Left ventricle myocardium inferior (tissue), 1 donor: ENCODE measurements around the gene WSCD2. TPM values are rescaled to one million over a fixed set of nuclear protein-coding genes. Genes with fewer than 3 reads are reported as not detected.

ENCODE experiments used
- DNase-seq: peaks from one replicate; pipeline ENCODE4 v3.0.0-alpha.2; 2020
- H3K27ac ChIP-seq: fragments of 200-600 bp; replicated peaks from 2 replicates; pipeline ENCODE4 v1.8.0; 2021
- H3K27me3 ChIP-seq: fragments of 200-600 bp; 2 replicates; pipeline ENCODE4 v1.8.0; 2021; ENCODE audit warnings: low read depth
- H3K36me3 ChIP-seq: fragments of 200-600 bp; 2 replicates; pipeline ENCODE4 v1.8.0; 2021
- H3K4me1 ChIP-seq: fragments of 200-600 bp; 2 replicates; pipeline ENCODE4 v1.8.0; 2021
- H3K4me3 ChIP-seq: fragments of 200-600 bp; 2 replicates; pipeline ENCODE4 v1.8.0; 2021; ENCODE audit warnings: mild to moderate bottlenecking, moderate library complexity
- H3K9me3 ChIP-seq: fragments of 200-600 bp; replicated peaks from 2 replicates; pipeline ENCODE4 v1.8.0; 2021
- intact Hi-C: fragments of 100-400 bp; cut with micrococcal nuclease; formaldehyde crosslinking; loops from one replicate; pipeline ENCODE4 v1.11.0; 2022
- total RNA-seq: library from RNA; stranded (reverse); fragmentation: NEBNext Ultra II Directional; extraction: Animal tissue kit (Norgen Biotek cat#: 25700); gene quantifications from one replicate; pipeline ENCODE4 v1.2.1, GENCODE V29; 2021
- TF ChIP-seq, protein P1 (sequence below): fragments of 200-600 bp; IDR thresholded peaks from 2 replicates; pipeline ENCODE4 v1.8.0; 2021; ENCODE audit warnings: antibody characterized with exemption, mild to moderate bottlenecking, borderline replicate concordance
- donor health status: DM: no; HTN: yes; CAD: no; lungs with severe emphysema.

The WSCD2 gene
- total RNA-seq, 1 donor from 2014 or later, result 0.14 TPM

DNA sequence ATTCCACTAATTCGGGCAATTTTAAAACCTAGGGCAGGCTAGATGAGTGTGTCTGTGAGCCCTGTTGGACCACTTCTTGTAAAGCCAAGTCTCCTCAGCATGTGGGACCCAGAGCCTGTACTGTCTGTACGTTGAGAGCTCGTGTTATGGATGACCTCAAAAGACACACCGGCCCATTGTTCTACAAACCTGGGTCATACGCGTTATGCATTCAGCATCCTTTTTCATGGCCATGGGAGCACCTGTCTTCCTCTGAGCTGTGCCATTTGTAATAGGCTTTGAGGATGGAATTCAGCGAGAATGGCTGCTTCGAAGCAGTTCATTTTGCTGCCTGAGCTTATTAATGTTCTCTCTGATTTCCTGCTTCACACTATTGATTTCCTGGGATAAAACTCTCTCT lies 15.0 kb downstream of the WSCD2 start:
- Histone ChIP-seq H3K27ac (no peak overlapping the region), H3K4me3 (no peak overlapping the region), H3K36me3 (no peaks in the 10 kb centered on the region), H3K27me3 (peaks cover 12% of the 10 kb centered on the region), H3K9me3 (no peaks in the 10 kb centered on the region), H3K4me1 (peaks cover 15% of the 10 kb centered on the region)
- DNase-seq, result no peak
- intact Hi-C loops, result no loop called here
- TF ChIP-seq, protein P1, sequence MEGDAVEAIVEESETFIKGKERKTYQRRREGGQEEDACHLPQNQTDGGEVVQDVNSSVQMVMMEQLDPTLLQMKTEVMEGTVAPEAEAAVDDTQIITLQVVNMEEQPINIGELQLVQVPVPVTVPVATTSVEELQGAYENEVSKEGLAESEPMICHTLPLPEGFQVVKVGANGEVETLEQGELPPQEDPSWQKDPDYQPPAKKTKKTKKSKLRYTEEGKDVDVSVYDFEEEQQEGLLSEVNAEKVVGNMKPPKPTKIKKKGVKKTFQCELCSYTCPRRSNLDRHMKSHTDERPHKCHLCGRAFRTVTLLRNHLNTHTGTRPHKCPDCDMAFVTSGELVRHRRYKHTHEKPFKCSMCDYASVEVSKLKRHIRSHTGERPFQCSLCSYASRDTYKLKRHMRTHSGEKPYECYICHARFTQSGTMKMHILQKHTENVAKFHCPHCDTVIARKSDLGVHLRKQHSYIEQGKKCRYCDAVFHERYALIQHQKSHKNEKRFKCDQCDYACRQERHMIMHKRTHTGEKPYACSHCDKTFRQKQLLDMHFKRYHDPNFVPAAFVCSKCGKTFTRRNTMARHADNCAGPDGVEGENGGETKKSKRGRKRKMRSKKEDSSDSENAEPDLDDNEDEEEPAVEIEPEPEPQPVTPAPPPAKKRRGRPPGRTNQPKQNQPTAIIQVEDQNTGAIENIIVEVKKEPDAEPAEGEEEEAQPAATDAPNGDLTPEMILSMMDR, result no peak

DNA sequence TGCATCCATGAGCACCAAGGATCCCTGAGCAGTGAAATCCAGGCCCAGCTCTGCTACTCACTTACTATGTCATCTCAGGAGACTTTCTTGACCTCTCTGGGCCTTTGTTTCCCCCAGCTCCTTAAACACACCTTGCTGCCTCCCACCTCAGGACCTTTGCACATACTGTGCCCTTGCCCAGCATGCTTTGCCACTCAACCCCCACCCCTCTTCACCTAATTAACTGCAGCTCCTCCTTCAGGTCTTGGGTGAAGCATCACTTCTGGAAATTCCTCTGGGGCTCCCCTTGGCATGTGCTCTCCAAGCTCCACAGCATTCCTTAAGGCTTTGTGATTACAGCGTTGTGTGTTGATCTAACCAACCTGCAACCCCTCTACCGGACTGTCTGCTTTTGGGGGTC lies 15.9 kb downstream of the WSCD2 start:
- Histone ChIP-seq H3K27ac (no peak overlapping the region), H3K27me3 (peaks cover 13% of the 10 kb centered on the region), H3K4me1 (peaks cover 15% of the 10 kb centered on the region), H3K36me3 (no peaks in the 10 kb centered on the region), H3K9me3 (no peaks in the 10 kb centered on the region), H3K4me3 (no peak overlapping the region)
- TF ChIP-seq, protein P1, result no peak
- no peak for DNase-seq
- intact Hi-C loops, result no loop called here

DNA sequence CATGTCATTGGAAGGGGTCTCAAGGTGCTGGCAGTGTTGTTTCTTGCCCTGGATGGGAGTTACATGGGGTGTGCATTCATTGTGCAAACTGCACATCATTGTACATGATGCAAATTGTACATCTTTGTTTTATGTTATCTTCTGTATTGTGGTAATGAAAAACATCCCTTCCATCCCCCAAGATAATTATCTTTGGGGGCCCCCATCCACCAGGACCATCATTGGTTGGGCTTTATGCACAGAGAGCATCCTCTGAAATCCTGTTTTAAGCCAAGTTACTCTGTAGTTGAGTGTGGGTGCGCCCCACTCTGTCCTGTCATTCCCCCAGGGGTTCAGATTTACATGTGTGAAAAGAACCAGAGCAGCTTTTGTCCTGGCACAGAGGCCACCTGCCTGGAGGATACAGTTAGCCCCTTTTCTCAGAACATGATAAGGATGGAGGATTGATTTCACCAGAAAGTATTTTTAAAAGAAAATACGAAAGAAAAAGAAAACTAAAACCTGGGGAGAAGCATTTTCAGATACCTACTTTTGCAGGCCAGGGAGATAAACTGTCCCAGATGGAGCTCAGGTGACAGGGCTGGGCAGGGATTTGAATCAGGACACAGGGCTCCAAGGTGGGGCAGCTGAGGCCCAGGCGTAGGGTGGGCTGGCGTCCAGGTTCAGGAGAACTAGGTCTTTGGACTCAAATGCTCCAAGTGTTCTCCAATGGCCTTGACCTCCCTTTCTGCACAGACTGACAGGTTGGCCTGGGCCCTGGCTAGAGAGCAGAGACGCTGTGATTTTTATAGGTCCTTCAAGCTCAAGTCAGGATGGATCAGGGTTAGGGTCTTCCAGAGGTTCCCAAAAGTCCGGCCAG lies 17.2 kb downstream of the WSCD2 start:
- Histone ChIP-seq H3K36me3 (no peaks in the 10 kb centered on the region), H3K27me3 (peaks cover 8% of the 10 kb centered on the region), H3K27ac (no peak overlapping the region), H3K9me3 (no peaks in the 10 kb centered on the region), H3K4me1 (peaks cover 15% of the 10 kb centered on the region), H3K4me3 (no peak overlapping the region)
- intact Hi-C loops, result no loop called here
- TF ChIP-seq, protein P1, result no peak
- DNase-seq, result no peak

DNA sequence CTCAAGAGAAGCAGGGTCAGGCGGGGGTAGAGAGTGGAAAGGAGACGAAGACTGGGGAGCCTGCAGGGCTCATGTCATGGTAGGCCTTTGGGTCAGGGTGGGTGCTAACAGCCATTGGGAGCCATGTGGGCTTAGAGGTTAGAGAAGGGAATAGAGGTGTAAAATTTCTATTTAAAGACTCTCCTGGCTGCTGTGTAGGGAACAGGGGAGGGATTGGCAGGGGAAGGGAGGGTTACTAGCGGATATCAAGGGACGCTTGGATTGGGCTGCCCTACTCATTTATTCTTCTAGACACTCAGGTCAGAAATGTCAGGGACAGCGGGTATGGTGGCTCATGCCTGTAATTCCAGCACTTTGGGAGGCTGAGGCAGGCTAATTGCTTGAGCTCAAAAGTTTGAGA lies 18.2 kb downstream of the WSCD2 start:
- peaks cover 15% of the 10 kb centered on the region for H3K4me1 ChIP-seq
- no peak for DNase-seq
- H3K36me3 ChIP-seq, result no peaks in the 10 kb centered on the region
- no peaks in the 10 kb centered on the region for H3K9me3 ChIP-seq
- H3K4me3 ChIP-seq, result no peak overlapping the region
- H3K27me3 ChIP-seq, result peaks cover 18% of the 10 kb centered on the region
- TF ChIP-seq, protein P1, result no peak
- intact Hi-C loops, result no loop called here
- peak overlapping the region; percentile 52 for H3K27ac ChIP-seq

DNA sequence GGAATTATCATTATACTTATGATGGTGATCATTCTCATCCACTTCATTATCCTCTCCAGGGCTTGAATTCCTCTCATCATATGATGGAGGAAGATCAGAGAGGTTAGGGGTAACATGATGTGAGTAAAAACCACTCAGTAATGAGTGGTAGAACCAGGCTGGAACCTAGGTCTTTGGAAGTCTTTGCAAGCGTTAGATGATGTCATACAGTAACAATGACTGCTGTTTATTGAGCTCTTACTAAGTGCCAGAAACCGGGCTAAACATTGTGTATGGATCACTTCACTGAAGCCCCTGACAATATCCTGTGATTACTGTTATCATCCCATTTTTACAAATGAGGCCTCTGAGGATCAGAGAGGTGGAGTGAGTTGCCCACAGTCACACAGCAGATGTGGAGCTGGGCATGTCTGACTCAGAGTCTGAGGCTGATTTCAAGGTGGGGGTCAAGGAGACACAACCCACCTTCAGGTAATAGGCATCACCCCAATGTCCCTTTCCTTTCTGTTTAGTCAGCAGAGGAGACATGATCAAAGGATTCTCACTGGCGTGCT lies 19.5 kb downstream of the WSCD2 start:
- no peak for DNase-seq
- Histone ChIP-seq H3K36me3 (no peaks in the 10 kb centered on the region), H3K4me3 (no peak overlapping the region), H3K27me3 (peaks cover 20% of the 10 kb centered on the region), H3K9me3 (no peaks in the 10 kb centered on the region), H3K27ac (no peak overlapping the region), H3K4me1 (peaks cover 15% of the 10 kb centered on the region)
- intact Hi-C loops, result no loop called here
- TF ChIP-seq, protein P1, result no peak
